PFSK-1 (cell line): ENCODE measurements around the gene EXOC8.

ENCODE experiments used
- POLR2AphosphoS5 ChIP-seq: IDR thresholded peaks from 2 replicates; pipeline ENCODE4 v1.6.1; 2012; ENCODE audit warnings: low read depth, mild to moderate bottlenecking, control low read depth, low read length, moderate library complexity
- TAF1 ChIP-seq: IDR thresholded peaks from 2 replicates; pipeline ENCODE4 v1.6.1; 2012; ENCODE audit warnings: low read length, control low read depth, borderline replicate concordance; ENCODE audit not compliant: insufficient read depth

- TF ChIP-seq POLR2AphosphoS5 (no peak), TAF1 (no peak)
Observed at GRCh38 chr1:231310391-231310934, 27.2 kb downstream of the EXOC8 start.
